ENCODE data around the gene DLL3.

Gene DLL3

DNA sequence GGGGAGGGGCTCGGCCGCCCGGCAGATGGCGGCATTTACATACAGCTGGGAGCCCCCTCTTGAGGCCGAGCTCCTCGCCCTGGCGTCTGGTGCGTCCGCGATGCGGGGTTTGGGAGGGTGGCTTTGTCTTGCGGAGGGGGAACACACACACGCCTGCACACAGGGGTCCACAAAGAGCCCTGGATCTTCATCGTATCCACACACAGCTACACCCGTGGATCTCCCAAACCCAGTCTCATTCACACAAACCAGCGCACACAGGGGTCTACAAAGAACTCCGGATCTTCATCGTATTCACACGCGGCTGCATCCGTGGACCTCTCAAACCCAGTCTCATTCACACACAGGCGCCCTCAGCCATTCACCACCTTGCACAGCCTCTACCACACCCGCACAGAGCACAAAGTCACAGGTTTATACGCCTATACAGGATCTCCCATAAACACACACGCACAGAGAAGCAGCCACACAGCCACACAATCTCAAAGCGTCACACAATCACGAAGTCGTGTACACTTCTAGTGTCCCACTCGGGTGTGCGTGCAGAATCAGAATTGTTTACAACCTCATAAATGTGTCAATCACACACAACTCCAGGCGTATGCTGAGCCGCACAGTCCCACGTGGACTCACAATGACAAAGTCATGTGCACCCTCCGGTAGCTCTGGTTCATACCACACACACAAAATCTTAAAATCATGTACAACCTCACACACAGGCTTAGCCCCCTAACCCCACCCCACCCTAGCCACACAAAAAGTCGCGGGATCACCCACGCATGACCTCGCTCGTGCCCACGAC, 550 bp upstream of the DLL3 start:
- in situ Hi-C loops (cut with HindIII; ENCODE audit: low sequenced_read_pairs), result no loop called here
- DNase-seq (ENCODE audit: low read depth, low spot score), result peak; percentile 34
- H3K4me3 ChIP-seq (ENCODE audit: low read depth, low read length), result peak overlapping the region; percentile 10
- TF ChIP-seq CTCF (IDR thresholded peaks at IDR 0.05; ENCODE audit: low read depth, low read length), result peak; percentile 64

DNA sequence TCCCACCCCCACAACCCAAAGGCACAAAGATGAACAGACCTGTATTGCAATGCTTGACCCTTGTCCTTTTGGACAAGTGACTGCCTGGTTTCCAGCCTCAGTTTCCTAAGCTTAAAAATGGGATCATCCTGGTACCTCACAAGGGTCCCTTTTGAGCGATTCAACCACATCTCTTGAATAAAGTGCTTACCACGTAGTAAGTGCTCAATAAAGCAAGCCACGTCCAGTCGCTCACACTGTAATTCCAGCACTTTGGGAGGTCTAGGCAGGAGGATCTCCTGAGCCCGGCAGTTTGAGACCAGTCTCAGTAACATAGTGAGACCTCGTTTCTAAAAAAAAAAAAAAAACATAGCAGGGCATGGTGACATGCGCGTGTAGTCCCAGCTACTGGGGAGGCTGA, 1.2 kb downstream of the DLL3 start:
- H3K4me3 ChIP-seq (ENCODE audit: low read depth, low read length), result no peak overlapping the region
- DNase-seq (ENCODE audit: low read depth, low spot score), result no peak
- in situ Hi-C loops (cut with HindIII; ENCODE audit: low sequenced_read_pairs), result no loop called here
- no peak for TF ChIP-seq CTCF (IDR thresholded peaks at IDR 0.05; ENCODE audit: low read depth, low read length)

- TF ChIP-seq CTCF (IDR thresholded peaks at IDR 0.05; ENCODE audit: low read depth, low read length), result no peak
- in situ Hi-C loops (cut with HindIII; ENCODE audit: low sequenced_read_pairs), result no loop called here
- no peak overlapping the region for H3K4me3 ChIP-seq (ENCODE audit: low read depth, low read length)
Measured at GRCh38 chr19:39500543-39500942, 1.8 kb downstream of the DLL3 start.

GRCh38 chr19:39501340-39501739, 2.6 kb downstream of the DLL3 start:
- no peak overlapping the region for H3K4me3 ChIP-seq (ENCODE audit: low read depth, low read length)
- no peak for DNase-seq (ENCODE audit: low read depth, low spot score)
- TF ChIP-seq CTCF (IDR thresholded peaks at IDR 0.05; ENCODE audit: low read depth, low read length), result no peak
- in situ Hi-C loops (cut with HindIII; ENCODE audit: low sequenced_read_pairs), result no loop called here

More at GRCh38 chr19:39500543-39500942, 1.8 kb downstream of the DLL3 start:
- no peak for DNase-seq (ENCODE audit: low read depth, low spot score)

DNA sequence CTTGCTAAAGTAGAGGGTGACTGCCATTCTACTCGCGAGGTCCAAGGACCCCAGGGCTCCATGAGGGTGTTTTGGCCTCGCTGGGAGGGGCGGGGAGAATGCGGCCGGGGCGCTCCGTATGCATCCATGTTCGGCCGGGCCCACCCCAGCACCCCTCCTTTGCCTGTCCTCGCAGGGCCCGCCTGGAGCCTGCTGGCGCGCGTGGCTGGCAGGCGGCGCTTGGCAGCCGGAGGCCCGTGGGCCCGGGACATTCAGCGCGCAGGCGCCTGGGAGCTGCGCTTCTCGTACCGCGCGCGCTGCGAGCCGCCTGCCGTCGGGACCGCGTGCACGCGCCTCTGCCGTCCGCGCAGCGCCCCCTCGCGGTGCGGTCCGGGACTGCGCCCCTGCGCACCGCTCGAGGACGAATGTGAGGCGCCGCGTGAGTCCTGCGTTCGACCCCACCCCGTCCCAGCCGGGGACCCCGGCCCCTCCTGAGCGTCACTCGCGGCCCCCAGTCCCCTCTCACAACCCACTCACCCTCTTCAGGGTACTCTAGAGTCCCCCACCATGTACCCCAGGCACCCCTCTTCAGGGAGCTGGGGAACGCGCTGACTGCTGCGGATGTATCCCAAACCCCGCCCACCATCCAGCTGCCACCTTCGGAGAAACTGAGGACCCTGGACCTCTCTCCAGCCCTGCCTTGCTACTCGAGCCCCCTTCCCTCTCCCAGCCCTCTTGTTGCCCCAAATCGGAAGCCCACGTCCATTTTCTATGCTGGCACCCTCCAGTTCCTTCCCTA, 4.1 kb downstream of the DLL3 start:
- in situ Hi-C loops (cut with HindIII; ENCODE audit: low sequenced_read_pairs), result no loop called here
- peak; percentile 55 for DNase-seq (ENCODE audit: low read depth, low spot score)
- no peak overlapping the region for H3K4me3 ChIP-seq (ENCODE audit: low read depth, low read length)
- TF ChIP-seq CTCF (IDR thresholded peaks at IDR 0.05; ENCODE audit: low read depth, low read length), result peak; percentile 54

DNA sequence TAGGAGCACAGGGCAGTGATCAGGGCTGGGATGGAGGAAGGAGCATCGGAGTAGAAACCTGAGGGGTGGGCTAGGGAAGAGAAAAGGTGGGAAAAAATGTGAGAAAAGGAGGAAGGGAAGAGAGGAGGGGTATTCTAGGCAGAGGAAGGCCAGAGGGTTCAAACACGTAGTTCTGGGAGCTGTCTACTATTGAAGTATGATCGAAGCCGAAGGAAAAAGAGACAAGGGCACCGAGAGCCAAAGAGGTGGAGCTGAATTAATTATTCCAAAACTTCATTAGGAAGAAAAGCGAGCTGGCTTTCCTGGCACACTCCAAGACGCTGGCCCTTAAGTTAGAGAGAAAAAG, 7.8 kb downstream of the DLL3 start:
- peak overlapping the region; percentile 12 for H3K4me3 ChIP-seq (ENCODE audit: low read depth, low read length)
- DNase-seq (ENCODE audit: low read depth, low spot score), result no peak
- no peak for TF ChIP-seq CTCF (IDR thresholded peaks at IDR 0.05; ENCODE audit: low read depth, low read length)
- in situ Hi-C loops (cut with HindIII; ENCODE audit: low sequenced_read_pairs), result no loop called here

All from astrocyte of the spinal cord (primary cell).